Effector memory CD4-positive, alpha-beta T cell (primary cell): ENCODE measurements around the gene SYNDIG1.

Source experiments
- DNase-seq, 3 donors: peaks; one replicate each; pipeline ENCODE4 v3.0.0-alpha.2; 2020
- H3K27ac ChIP-seq: 2 replicates; pipeline ENCODE4 v1.7.0; 2013; ENCODE audit warnings: mild to moderate bottlenecking, low read length, moderate library complexity; ENCODE audit not compliant: insufficient read depth, poor library complexity, severe bottlenecking
- H3K27me3 ChIP-seq: replicated peaks from 2 replicates; pipeline ENCODE4 v1.7.0; 2013; ENCODE audit warnings: mild to moderate bottlenecking, low read length; ENCODE audit not compliant: insufficient read depth, control insufficient read depth, poor library complexity, severe bottlenecking
- H3K36me3 ChIP-seq: 2 replicates; pipeline ENCODE4 v1.7.0; 2013; ENCODE audit warnings: mild to moderate bottlenecking, low read length, moderate library complexity; ENCODE audit not compliant: control insufficient read depth, insufficient read depth
- H3K4me1 ChIP-seq: 2 replicates; pipeline ENCODE4 v1.7.0; 2013; ENCODE audit warnings: low read length, mild to moderate bottlenecking; ENCODE audit not compliant: control insufficient read depth, insufficient read depth, poor library complexity, severe bottlenecking
- H3K4me3 ChIP-seq: 2 replicates; pipeline ENCODE4 v1.7.0; 2013; ENCODE audit warnings: low read length, low read depth, mild to moderate bottlenecking; ENCODE audit not compliant: insufficient read depth, poor library complexity, severe bottlenecking
- H3K9me3 ChIP-seq: 2 replicates; pipeline ENCODE4 v1.7.0; 2013; ENCODE audit warnings: mild to moderate bottlenecking, low read length, moderate library complexity; ENCODE audit not compliant: control insufficient read depth

Gene SYNDIG1

GRCh38 chr20:24470746-24471582, 1.5 kb downstream of the SYNDIG1 start:
- H3K36me3 ChIP-seq: no peaks in the 10 kb centered on the region
- H3K4me1 ChIP-seq: no peaks in the 10 kb centered on the region
- no peak overlapping the region for H3K27ac ChIP-seq
- H3K4me3 ChIP-seq: no peak overlapping the region
- no peaks in the 10 kb centered on the region for H3K9me3 ChIP-seq
- no peak for DNase-seq
- H3K27me3 ChIP-seq: peaks cover 19% of the 10 kb centered on the region

- DNase-seq: no peak
- no peaks in the 10 kb centered on the region for H3K4me1 ChIP-seq
- H3K4me3 ChIP-seq: no peak overlapping the region
- no peak overlapping the region for H3K27ac ChIP-seq
- no peaks in the 10 kb centered on the region for H3K9me3 ChIP-seq
- peaks cover 19% of the 10 kb centered on the region for H3K27me3 ChIP-seq
- no peaks in the 10 kb centered on the region for H3K36me3 ChIP-seq
Observed at GRCh38 chr20:24472426-24472825, 3.0 kb downstream of the SYNDIG1 start.

GRCh38 chr20:24473435-24474223, 4.2 kb downstream of the SYNDIG1 start:
- H3K27me3 ChIP-seq: peaks cover 18% of the 10 kb centered on the region
- no peaks in the 10 kb centered on the region for H3K9me3 ChIP-seq
- no peak overlapping the region for H3K27ac ChIP-seq
- no peak for DNase-seq
- no peak overlapping the region for H3K4me3 ChIP-seq
- no peaks in the 10 kb centered on the region for H3K4me1 ChIP-seq
- no peaks in the 10 kb centered on the region for H3K36me3 ChIP-seq

- no peak overlapping the region for H3K4me3 ChIP-seq
- no peaks in the 10 kb centered on the region for H3K4me1 ChIP-seq
- no peak for DNase-seq
- no peak overlapping the region for H3K27ac ChIP-seq
- H3K9me3 ChIP-seq: no peaks in the 10 kb centered on the region
- H3K27me3 ChIP-seq: no peaks in the 10 kb centered on the region
- no peaks in the 10 kb centered on the region for H3K36me3 ChIP-seq
Observed at GRCh38 chr20:24477831-24478547, 8.6 kb downstream of the SYNDIG1 start.

GRCh38 chr20:24478584-24478983, 9.2 kb downstream of the SYNDIG1 start:
- Histone ChIP-seq H3K4me3 (no peak overlapping the region), H3K9me3 (no peaks in the 10 kb centered on the region), H3K36me3 (no peaks in the 10 kb centered on the region), H3K4me1 (no peaks in the 10 kb centered on the region), H3K27ac (no peak overlapping the region), H3K27me3 (no peaks in the 10 kb centered on the region)
- DNase-seq: no peak

- DNase-seq: no peak
- Histone ChIP-seq H3K4me1 (no peaks in the 10 kb centered on the region), H3K9me3 (no peaks in the 10 kb centered on the region)
Observed at GRCh38 chr20:24479106-24479505, 9.7 kb downstream of the SYNDIG1 start.

GRCh38 chr20:24479595-24479994, 10.2 kb downstream of the SYNDIG1 start:
- Histone ChIP-seq H3K27ac (no peak overlapping the region), H3K9me3 (no peaks in the 10 kb centered on the region)

More at GRCh38 chr20:24479106-24479505, 9.7 kb downstream of the SYNDIG1 start:
- Histone ChIP-seq H3K4me3 (no peak overlapping the region), H3K36me3 (no peaks in the 10 kb centered on the region), H3K27ac (no peak overlapping the region), H3K27me3 (no peaks in the 10 kb centered on the region)

GRCh38 chr20:24480509-24480908, 11.1 kb downstream of the SYNDIG1 start:
- no peaks in the 10 kb centered on the region for H3K36me3 ChIP-seq
- no peaks in the 10 kb centered on the region for H3K4me1 ChIP-seq
- no peak overlapping the region for H3K4me3 ChIP-seq
- no peak for DNase-seq
- no peaks in the 10 kb centered on the region for H3K27me3 ChIP-seq
- H3K27ac ChIP-seq: no peak overlapping the region
- H3K9me3 ChIP-seq: no peaks in the 10 kb centered on the region

More at GRCh38 chr20:24479595-24479994, 10.2 kb downstream of the SYNDIG1 start:
- Histone ChIP-seq H3K4me1 (no peaks in the 10 kb centered on the region), H3K4me3 (no peak overlapping the region), H3K36me3 (no peaks in the 10 kb centered on the region), H3K27me3 (no peaks in the 10 kb centered on the region)
- no peak for DNase-seq

GRCh38 chr20:24481173-24481572, 11.7 kb downstream of the SYNDIG1 start:
- Histone ChIP-seq H3K27me3 (no peaks in the 10 kb centered on the region), H3K27ac (no peak overlapping the region), H3K4me3 (no peak overlapping the region), H3K36me3 (no peaks in the 10 kb centered on the region), H3K9me3 (no peaks in the 10 kb centered on the region), H3K4me1 (no peaks in the 10 kb centered on the region)
- DNase-seq: no peak
